HUES64 (cell line): ENCODE results near the gene TMEM209.
"Not testable (repeated sequence)": the region's sequence is repeated elsewhere in the genome, so short reads cannot be mapped to it uniquely, and the experiment has no call there.

Experiments
- H3K27ac ChIP-seq: 2 replicates; pipeline ENCODE4 v1.7.0; 2013; ENCODE audit warnings: low read depth, low read length, inconsistent platforms
- H3K27me3 ChIP-seq: 2 replicates; pipeline ENCODE4 v1.6.1; 2013; ENCODE audit warnings: mild to moderate bottlenecking, low read length; ENCODE audit not compliant: insufficient read depth
- H3K36me3 ChIP-seq: 2 replicates; pipeline ENCODE4 v1.6.1; 2013; ENCODE audit warnings: mild to moderate bottlenecking, low read length; ENCODE audit not compliant: insufficient read depth
- H3K4me1 ChIP-seq: 2 replicates; pipeline ENCODE4 v1.6.1; 2013; ENCODE audit warnings: mild to moderate bottlenecking, low read length, moderate library complexity; ENCODE audit not compliant: insufficient read depth
- H3K4me3 ChIP-seq: 2 replicates; pipeline ENCODE4 v1.5.1; 2013; ENCODE audit warnings: mild to moderate bottlenecking, low read length, moderate library complexity
- H3K9ac ChIP-seq: 2 replicates; pipeline ENCODE4 v1.6.1; 2013; ENCODE audit warnings: mild to moderate bottlenecking, low read depth, low read length
- H3K9me3 ChIP-seq: 2 replicates; pipeline ENCODE4 v1.6.1; 2013; ENCODE audit warnings: low read depth, low read length; ENCODE audit not compliant: insufficient read depth
- WGBS: fragments of 150-250, 120-280 bp; methylation state at CpG from one replicate; pipeline ENCODE4 v1.1.7; 2013; ENCODE audit warnings: missing lambda C conversion rate; 5-methylcytosine and 5-hydroxymethylcytosine counted together

The TMEM209 gene

DNA sequence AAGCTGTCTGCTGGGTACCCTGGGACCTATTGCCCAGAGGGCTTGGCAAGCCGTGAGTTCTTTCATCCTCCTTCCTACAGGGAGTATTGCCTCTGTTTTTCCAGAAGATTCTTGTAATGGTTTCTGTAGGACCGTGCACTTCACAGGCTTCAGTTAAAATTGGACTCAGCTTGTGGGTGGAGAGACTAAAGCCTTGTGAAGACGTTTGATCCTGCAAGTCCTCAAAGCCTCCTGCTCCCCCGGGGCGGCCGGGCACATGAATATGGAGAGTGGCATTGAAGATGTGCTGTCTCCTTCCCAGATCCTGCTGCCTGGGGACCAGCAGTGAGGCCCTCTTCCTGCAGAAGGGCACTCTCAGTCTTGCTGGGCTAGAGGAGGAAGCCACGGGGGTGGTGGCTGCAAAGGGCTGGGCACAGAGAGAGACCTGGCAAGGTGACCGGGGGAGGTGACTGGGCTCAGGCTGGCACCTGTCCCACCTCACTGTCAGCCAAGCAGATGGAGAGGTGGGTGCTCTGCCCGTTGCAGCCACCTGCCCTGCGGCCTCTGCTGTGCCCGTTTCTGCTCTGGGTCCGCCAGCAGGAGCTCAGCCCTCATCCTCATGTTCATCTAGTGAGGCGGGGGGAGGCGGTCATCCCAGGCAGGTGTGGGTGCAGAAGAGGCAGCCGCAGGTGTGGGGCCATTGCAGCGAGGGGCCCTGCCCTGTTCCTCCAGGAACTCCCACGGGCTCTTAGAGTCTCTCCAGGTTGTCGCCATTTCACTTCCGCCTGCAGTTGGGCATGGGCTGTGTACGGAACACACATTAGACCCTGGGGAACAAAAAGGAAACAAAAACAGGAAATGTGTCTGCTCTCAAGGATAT, 55.7 kb downstream of the TMEM209 start:
- Histone ChIP-seq H3K27me3 (no peaks in the 10 kb centered on the region), H3K9me3 (no peaks in the 10 kb centered on the region), H3K27ac (no peak overlapping the region), H3K9ac (no peak overlapping the region), H3K36me3 (no peaks in the 10 kb centered on the region), H3K4me1 (no peaks in the 10 kb centered on the region), H3K4me3 (no peak overlapping the region)
- 86% methylated on average over 20 of the region's 20 CpGs for WGBS

DNA sequence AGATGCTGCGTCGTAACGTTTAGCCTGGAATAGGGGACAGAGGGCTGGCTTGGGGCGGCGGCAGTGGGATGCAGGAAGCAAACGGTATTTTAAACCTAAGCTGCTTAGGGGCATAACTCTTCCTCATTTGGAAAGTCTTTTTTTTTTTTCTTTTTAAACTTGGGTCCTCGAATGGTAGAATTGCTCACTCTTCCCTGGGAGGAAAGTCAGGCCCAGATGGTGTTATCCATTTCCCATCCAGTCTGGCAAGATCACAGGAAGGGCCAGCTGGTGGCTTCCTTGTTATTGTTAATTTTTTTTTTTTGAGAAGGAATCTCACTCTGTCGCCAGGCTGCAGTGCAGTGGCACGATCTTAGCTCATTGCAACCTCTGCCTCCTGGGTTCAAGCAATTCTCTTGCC, 56.6 kb downstream of the TMEM209 start:
- Histone ChIP-seq H3K4me3 (no peak overlapping the region), H3K9ac (no peak overlapping the region), H3K36me3 (no peaks in the 10 kb centered on the region), H3K27me3 (no peaks in the 10 kb centered on the region), H3K9me3 (no peaks in the 10 kb centered on the region), H3K27ac (no peak overlapping the region), H3K4me1 (no peaks in the 10 kb centered on the region)
- WGBS = 91% methylated on average over 9 of the region's 9 CpGs

DNA sequence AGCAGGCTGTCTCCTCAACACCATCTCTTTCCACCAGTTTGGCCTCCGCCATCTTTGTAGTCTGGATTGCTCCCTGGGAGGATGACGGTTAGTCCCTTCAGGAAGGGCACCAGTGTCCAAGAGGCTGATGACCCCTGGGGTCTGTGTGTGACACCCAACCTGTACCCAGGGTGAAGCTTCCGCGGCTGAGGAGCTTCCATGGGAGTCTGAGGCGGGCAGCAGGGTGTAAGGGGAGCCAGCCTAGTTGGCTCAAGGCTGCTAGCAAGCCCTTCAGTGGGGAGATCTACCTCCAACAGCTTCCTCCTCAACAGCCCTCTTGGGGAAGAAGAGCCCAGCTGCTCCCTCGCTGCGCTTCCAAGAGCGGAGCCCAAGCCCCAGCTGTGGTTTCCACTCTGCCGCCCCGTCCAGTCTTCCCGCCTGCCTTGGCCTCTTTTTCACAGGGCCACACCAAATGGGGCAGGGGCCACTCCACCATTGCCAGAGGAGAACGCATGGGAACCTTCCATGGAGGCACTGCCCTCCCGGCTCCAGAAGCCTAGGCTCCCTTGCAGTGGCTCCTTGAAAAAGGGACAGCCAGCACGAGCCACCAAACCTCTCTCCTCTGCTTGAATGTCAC, 57.4 kb downstream of the TMEM209 start:
- no peaks in the 10 kb centered on the region for H3K9me3 ChIP-seq
- no peaks in the 10 kb centered on the region for H3K27me3 ChIP-seq
- no peaks in the 10 kb centered on the region for H3K36me3 ChIP-seq
- H3K4me1 ChIP-seq = no peaks in the 10 kb centered on the region
- H3K4me3 ChIP-seq = no peak overlapping the region
- no peak overlapping the region for H3K27ac ChIP-seq
- WGBS = 94% methylated on average over 14 of the region's 14 CpGs
- no peak overlapping the region for H3K9ac ChIP-seq

DNA sequence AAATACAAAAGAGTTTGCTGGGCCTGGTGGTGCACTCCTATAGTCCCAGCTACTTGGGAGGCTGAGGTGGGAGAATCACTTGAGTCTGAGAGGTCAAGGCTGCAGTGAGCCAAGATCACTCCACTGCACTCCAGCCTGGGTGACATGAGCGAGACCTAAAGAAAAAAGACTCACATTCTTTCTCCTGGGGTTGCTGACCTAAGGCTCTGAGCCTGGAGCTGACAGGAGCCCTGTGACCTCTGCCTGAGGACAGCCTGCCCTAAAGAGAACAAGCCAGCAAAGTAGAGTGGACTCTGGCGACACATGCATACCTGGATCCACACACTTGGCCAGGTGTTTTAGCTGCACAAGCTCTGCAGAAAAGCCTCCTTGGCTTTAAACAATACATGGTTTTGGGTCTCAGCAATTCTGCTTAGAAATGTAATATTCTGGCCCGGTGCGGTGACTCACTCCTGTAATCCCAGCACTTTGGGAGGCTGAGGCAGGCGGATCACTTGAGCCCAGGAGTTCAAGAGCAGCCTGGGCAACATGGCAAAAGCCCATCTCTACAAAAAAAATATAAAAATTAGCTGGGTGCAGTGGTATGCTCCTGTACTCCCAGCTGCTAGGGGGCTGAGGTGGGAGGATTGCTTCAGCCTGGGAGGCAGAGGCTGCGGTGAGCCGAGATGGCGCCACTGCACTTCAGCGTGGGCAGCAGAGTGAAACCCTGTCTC, 58.4 kb downstream of the TMEM209 start:
- Histone ChIP-seq H3K9me3 (no peaks in the 10 kb centered on the region), H3K4me1 (peaks cover 2% of the 10 kb centered on the region; the same call in 1 of the 2 replicates), H3K27ac (no peak overlapping the region), H3K36me3 (no peaks in the 10 kb centered on the region), H3K4me3 (no peak overlapping the region), H3K27me3 (no peaks in the 10 kb centered on the region), H3K9ac (no peak overlapping the region)
- 94% methylated on average over 9 of the region's 9 CpGs for WGBS

- not testable (repeated sequence) for H3K4me1 ChIP-seq, H3K36me3 ChIP-seq, H3K4me3 ChIP-seq, H3K9ac ChIP-seq, H3K9me3 ChIP-seq, H3K27me3 ChIP-seq, H3K27ac ChIP-seq
- 94% methylated on average over 5 of the region's 5 CpGs for WGBS
These were observed 59.1 kb downstream of the TMEM209 start for GRCh38 chr7:130146142-130146541.

DNA sequence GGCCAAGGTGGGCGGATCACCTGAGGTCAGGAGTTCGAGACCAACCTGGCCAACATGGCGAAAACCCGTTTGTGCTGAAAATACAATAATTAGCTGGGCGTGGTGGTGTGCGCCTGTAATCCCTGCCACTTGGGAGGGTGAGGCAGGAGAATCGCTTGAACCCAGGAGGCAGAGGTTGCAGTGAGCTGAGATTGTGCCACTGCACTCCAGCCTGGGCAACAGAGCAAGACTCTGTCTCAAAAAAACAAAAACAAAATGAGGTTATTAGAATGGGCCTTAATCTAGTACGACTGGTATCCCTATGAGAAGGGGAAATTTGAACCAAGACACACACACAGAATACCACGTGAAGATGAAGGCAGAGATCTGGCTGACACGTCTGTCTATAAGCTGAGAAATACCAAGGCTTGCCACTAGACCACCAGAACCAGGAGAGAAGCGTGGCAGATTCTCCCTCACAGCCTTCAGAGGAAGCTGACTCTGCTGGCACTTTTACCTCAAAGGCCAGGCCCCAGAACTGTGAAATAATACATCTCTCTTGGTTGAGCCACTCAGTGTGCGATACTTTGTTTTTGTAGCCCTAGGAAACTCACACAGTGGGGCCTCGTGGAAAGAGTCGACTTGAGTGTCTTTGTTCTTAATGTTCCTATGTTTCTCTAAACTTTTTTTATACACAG, 59.6 kb downstream of the TMEM209 start:
- Histone ChIP-seq H3K27ac (no peak overlapping the region), H3K4me1 (peaks cover 7% of the 10 kb centered on the region; the same call in 1 of the 2 replicates), H3K36me3 (no peaks in the 10 kb centered on the region), H3K4me3 (no peak overlapping the region), H3K27me3 (no peaks in the 10 kb centered on the region), H3K9me3 (no peaks in the 10 kb centered on the region), H3K9ac (no peak overlapping the region)
- WGBS = 94% methylated on average over 14 of the region's 14 CpGs

GRCh38 chr7:130144312-130145171, 60.7 kb downstream of the TMEM209 start:
- Histone ChIP-seq H3K27ac (no peak overlapping the region), H3K9ac (no peak overlapping the region), H3K36me3 (no peaks in the 10 kb centered on the region), H3K27me3 (0 out of 2 replicates have a peak, but pooled peaks cover 3% of the 10 kb centered on the region), H3K9me3 (no peaks in the 10 kb centered on the region), H3K4me3 (no peak overlapping the region), H3K4me1 (peaks cover 7% of the 10 kb centered on the region; the same call in 1 of the 2 replicates)
- WGBS = 88% methylated on average over 13 of the region's 14 CpGs

- peaks cover 7% of the 10 kb centered on the region; the same call in 1 of the 2 replicates for H3K4me1 ChIP-seq
- H3K27ac ChIP-seq = no peak overlapping the region
- 0 out of 2 replicates have a peak, but pooled peaks cover 3% of the 10 kb centered on the region for H3K27me3 ChIP-seq
- no peak overlapping the region for H3K9ac ChIP-seq
- no peaks in the 10 kb centered on the region for H3K36me3 ChIP-seq
- 84% methylated on average over 3 of the region's 3 CpGs for WGBS
- H3K4me3 ChIP-seq = no peak overlapping the region
- H3K9me3 ChIP-seq = no peaks in the 10 kb centered on the region
These were observed 61.3 kb downstream of the TMEM209 start for GRCh38 chr7:130143986-130144311.

DNA sequence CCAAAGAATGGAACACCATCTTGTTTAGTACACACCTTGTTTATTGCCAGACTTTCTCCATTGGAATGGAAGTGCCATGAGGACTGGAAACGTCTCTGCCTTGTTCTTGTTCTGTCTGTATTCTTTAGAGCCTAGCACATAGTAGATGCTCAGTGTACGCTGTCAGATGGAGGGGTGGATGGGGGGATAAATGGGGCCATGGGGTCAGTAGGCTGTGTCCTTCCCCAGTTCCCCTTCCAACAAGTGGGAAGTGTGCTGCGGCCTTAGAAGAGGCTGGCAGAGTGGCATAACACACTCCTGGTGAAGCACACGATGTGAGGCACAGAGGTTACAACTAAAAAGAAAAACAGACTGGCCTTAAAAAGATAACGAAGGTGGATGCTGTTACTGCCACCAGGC, 61.9 kb downstream of the TMEM209 start:
- H3K27me3 ChIP-seq = 0 out of 2 replicates have a peak, but pooled peaks cover 3% of the 10 kb centered on the region
- no peaks in the 10 kb centered on the region for H3K9me3 ChIP-seq
- no peak overlapping the region for H3K4me3 ChIP-seq
- no peak overlapping the region for H3K9ac ChIP-seq
- H3K4me1 ChIP-seq = peaks cover 7% of the 10 kb centered on the region; the same call in 1 of the 2 replicates
- H3K27ac ChIP-seq = no peak overlapping the region
- no peaks in the 10 kb centered on the region for H3K36me3 ChIP-seq
- WGBS = 92% methylated on average over 5 of the region's 5 CpGs

GRCh38 chr7:130142654-130143333, 62.4 kb downstream of the TMEM209 start:
- H3K27ac ChIP-seq = no peak overlapping the region
- H3K36me3 ChIP-seq = no peaks in the 10 kb centered on the region
- no peak overlapping the region for H3K9ac ChIP-seq
- WGBS = 93% methylated on average over 14 of the region's 14 CpGs
- peaks cover 7% of the 10 kb centered on the region; the same call in 1 of the 2 replicates for H3K4me1 ChIP-seq
- H3K9me3 ChIP-seq = no peaks in the 10 kb centered on the region
- H3K27me3 ChIP-seq = 0 out of 2 replicates have a peak, but pooled peaks cover 3% of the 10 kb centered on the region
- no peak overlapping the region for H3K4me3 ChIP-seq
